ENCODE data around the gene GJA10. TPM values are rescaled to one million over a fixed set of nuclear protein-coding genes. Genes with fewer than 3 reads are reported as not detected.

GJA10 gene
- total and polyA plus RNA-seq, 4 donors, result not detected

- Histone ChIP-seq H3K4me1 (ENCODE audit: control insufficient read depth in 1 of 2, insufficient read depth in 2 of 2, low read length in 2 of 2) (no peaks in the 10 kb centered on the region), H3K36me3 (ENCODE audit: control insufficient read depth in 1 of 2, insufficient read depth in 2 of 2, low read length in 1 of 2) (no peaks in the 10 kb centered on the region), H3K27me3 (ENCODE audit: control insufficient read depth in 1 of 2, insufficient read depth in 2 of 2, low read length in 1 of 2) (no peaks in the 10 kb centered on the region), H3K4me3 (ENCODE audit: low read length in 2 of 2) (no peak overlapping the region), H3K9me3 (ENCODE audit: control insufficient read depth, low read length) (no peaks in the 10 kb centered on the region), H3K27ac (ENCODE audit: low read depth in 1 of 2, low read length in 2 of 2) (no peak overlapping the region)
- intact Hi-C loops (cut with DNase I), result no loop called here
- WGBS, 2 donors, result 91 to 94% methylated on average over 2 of the region's 2 CpGs
- DNase-seq, result no peak
- no peak for ATAC-seq (ENCODE audit: low FRiP score)
Observed at GRCh38 chr6:89925826-89926225, 31.6 kb downstream of the GJA10 start.

DNA sequence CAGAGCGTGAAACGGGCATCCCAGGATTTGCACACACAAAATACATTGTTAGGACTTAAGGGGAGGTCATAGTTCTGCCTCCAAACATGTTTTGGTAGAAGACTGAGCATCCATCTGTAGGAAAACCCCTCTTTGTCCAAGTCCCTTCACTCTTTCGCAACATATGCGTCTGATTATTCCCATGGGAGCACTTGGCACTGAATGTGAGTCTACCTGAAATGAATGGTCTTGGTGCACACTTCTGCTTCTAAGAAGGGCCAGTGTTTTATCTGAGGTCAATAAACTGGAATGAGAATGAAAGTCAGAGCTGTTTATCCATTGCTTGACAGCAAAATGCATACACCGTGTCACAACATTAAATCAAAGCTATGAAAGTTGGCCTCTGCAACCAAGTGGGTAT lies 33.0 kb downstream of the GJA10 start:
- Histone ChIP-seq H3K4me1 (ENCODE audit: control insufficient read depth in 1 of 2, insufficient read depth in 2 of 2, low read length in 2 of 2) (no peaks in the 10 kb centered on the region), H3K36me3 (ENCODE audit: control insufficient read depth in 1 of 2, insufficient read depth in 2 of 2, low read length in 1 of 2) (peaks cover 0 to 2% of the 10 kb centered on the region in 2 donors), H3K27me3 (ENCODE audit: control insufficient read depth in 1 of 2, insufficient read depth in 2 of 2, low read length in 1 of 2) (no peaks in the 10 kb centered on the region), H3K4me3 (ENCODE audit: low read length in 2 of 2) (no peak overlapping the region), H3K27ac (ENCODE audit: low read depth in 1 of 2, low read length in 2 of 2) (no peak overlapping the region), H3K9me3 (ENCODE audit: control insufficient read depth, low read length) (no peaks in the 10 kb centered on the region)
- DNase-seq, result no peak
- ATAC-seq (ENCODE audit: low FRiP score), result no peak
- intact Hi-C loops (cut with DNase I), result no loop called here
- WGBS, 2 donors, result 94 to 96% methylated on average over 5 of the region's 5 CpGs

GRCh38 chr6:89927791-89928550 lies 33.7 kb downstream of the GJA10 start:
- Histone ChIP-seq H3K27ac (ENCODE audit: low read depth in 1 of 2, low read length in 2 of 2) (no peak overlapping the region), H3K4me1 (ENCODE audit: control insufficient read depth in 1 of 2, insufficient read depth in 2 of 2, low read length in 2 of 2) (no peaks in the 10 kb centered on the region), H3K9me3 (ENCODE audit: control insufficient read depth, low read length) (no peaks in the 10 kb centered on the region), H3K27me3 (ENCODE audit: control insufficient read depth in 1 of 2, insufficient read depth in 2 of 2, low read length in 1 of 2) (no peaks in the 10 kb centered on the region), H3K4me3 (ENCODE audit: low read length in 2 of 2) (no peak overlapping the region), H3K36me3 (ENCODE audit: control insufficient read depth in 1 of 2, insufficient read depth in 2 of 2, low read length in 1 of 2) (peaks cover 0 to 2% of the 10 kb centered on the region in 2 donors)
- no peak for ATAC-seq (ENCODE audit: low FRiP score)
- DNase-seq, result no peak
- intact Hi-C loops (cut with DNase I), result no loop called here
- WGBS, 2 donors, result 77 to 78% methylated on average over 6 of the region's 6 CpGs

DNA sequence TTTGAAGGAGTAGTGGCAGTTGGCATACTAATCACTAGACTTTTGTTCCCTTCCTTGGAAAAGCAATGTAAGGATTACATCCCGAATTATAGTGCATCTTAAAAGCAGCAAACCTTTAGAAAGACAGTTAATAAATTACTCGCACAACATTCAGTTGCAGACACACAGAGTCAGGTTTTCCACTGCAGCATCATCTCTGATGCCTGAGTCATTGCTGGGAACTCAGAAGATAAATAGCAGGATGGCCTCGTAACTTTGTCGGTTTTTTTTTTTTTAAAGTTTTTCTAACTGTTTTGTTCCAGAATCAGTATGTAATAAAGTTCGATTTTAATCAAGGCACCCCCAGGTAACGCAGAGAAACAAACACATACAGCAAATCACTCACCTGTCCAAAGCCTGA lies 34.3 kb downstream of the GJA10 start:
- no peaks in the 10 kb centered on the region for H3K27me3 ChIP-seq (ENCODE audit: control insufficient read depth in 1 of 2, insufficient read depth in 2 of 2, low read length in 1 of 2)
- H3K4me1 ChIP-seq (ENCODE audit: control insufficient read depth in 1 of 2, insufficient read depth in 2 of 2, low read length in 2 of 2), result no peaks in the 10 kb centered on the region
- ATAC-seq (ENCODE audit: low FRiP score) (no peak), DNase-seq (no peak)
- no peak overlapping the region for H3K27ac ChIP-seq (ENCODE audit: low read depth in 1 of 2, low read length in 2 of 2)
- no peak overlapping the region for H3K4me3 ChIP-seq (ENCODE audit: low read length in 2 of 2)
- 88 to 90% methylated on average over 6 of the region's 6 CpGs for WGBS, 2 donors
- H3K9me3 ChIP-seq (ENCODE audit: control insufficient read depth, low read length), result no peaks in the 10 kb centered on the region
- intact Hi-C loops (cut with DNase I), result no loop called here
- H3K36me3 ChIP-seq (ENCODE audit: control insufficient read depth in 1 of 2, insufficient read depth in 2 of 2, low read length in 1 of 2), result peaks cover 0 to 2% of the 10 kb centered on the region in 2 donors

- H3K4me3 ChIP-seq (ENCODE audit: low read length in 2 of 2), result no peak overlapping the region
- peaks cover 0 to 2% of the 10 kb centered on the region in 2 donors for H3K36me3 ChIP-seq (ENCODE audit: control insufficient read depth in 1 of 2, insufficient read depth in 2 of 2, low read length in 1 of 2)
- WGBS, 2 donors, result 88 to 92% methylated on average over 5 of the region's 5 CpGs
- H3K27ac ChIP-seq (ENCODE audit: low read depth in 1 of 2, low read length in 2 of 2), result no peak overlapping the region
- no peaks in the 10 kb centered on the region for H3K27me3 ChIP-seq (ENCODE audit: control insufficient read depth in 1 of 2, insufficient read depth in 2 of 2, low read length in 1 of 2)
- no peaks in the 10 kb centered on the region for H3K4me1 ChIP-seq (ENCODE audit: control insufficient read depth in 1 of 2, insufficient read depth in 2 of 2, low read length in 2 of 2)
- ATAC-seq (ENCODE audit: low FRiP score) (no peak), DNase-seq (no peak)
- intact Hi-C loops (cut with DNase I), result no loop called here
- H3K9me3 ChIP-seq (ENCODE audit: control insufficient read depth, low read length), result no peaks in the 10 kb centered on the region
Observed at GRCh38 chr6:89930789-89931188, 36.5 kb downstream of the GJA10 start.

- no peak overlapping the region for H3K4me3 ChIP-seq (ENCODE audit: low read length in 2 of 2)
- DNase-seq (no peak), ATAC-seq (ENCODE audit: low FRiP score) (no peak)
- no peaks in the 10 kb centered on the region for H3K27me3 ChIP-seq (ENCODE audit: control insufficient read depth in 1 of 2, insufficient read depth in 2 of 2, low read length in 1 of 2)
- intact Hi-C loops (cut with DNase I), result no loop called here
- no peak overlapping the region for H3K27ac ChIP-seq (ENCODE audit: low read depth in 1 of 2, low read length in 2 of 2)
- no peaks in the 10 kb centered on the region for H3K4me1 ChIP-seq (ENCODE audit: control insufficient read depth in 1 of 2, insufficient read depth in 2 of 2, low read length in 2 of 2)
- H3K9me3 ChIP-seq (ENCODE audit: control insufficient read depth, low read length), result no peaks in the 10 kb centered on the region
- 86 to 89% methylated on average over 22 of the region's 22 CpGs for whole genome bisulfite sequencing, 2 donors
- peaks cover 0 to 2% of the 10 kb centered on the region in 2 donors for H3K36me3 ChIP-seq (ENCODE audit: control insufficient read depth in 1 of 2, insufficient read depth in 2 of 2, low read length in 1 of 2)
Observed at GRCh38 chr6:89932245-89932802, 38.1 kb downstream of the GJA10 start.

DNA sequence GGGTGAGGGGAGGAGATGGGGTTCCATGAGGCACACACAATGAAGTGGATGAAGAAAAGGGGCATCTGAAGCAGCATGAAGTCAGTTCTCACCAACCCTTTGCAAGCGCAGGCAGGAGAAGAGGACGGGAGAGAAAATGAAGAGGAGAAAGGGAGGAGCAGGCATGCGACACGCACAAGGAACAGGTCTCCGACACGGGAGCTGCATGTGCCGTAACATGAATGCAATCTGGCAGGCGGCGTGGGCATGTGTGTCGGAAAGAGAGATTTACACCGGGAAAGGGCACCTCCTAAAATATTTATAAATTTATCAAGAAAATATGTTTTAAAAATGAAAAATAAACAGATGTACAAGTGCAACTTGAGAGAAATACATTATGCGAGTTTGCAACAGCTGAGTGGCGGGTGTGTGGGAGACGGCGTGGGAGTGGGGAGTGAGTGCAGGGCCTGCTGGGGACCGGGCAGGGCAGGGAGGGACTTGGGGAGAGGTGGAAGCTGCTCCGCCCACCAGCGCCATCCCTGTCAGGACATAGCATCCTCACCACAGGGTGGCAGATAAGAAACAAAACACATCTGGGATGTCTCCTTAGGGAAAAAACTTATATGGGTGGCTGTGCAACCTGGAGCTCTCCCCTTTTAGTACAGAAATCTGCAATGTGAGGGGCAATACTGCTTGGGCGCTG lies 40.6 kb downstream of the GJA10 start:
- WGBS, 2 donors, result 91 to 93% methylated on average over 19 of the region's 19 CpGs
- no peaks in the 10 kb centered on the region for H3K9me3 ChIP-seq (ENCODE audit: control insufficient read depth, low read length)
- H3K4me3 ChIP-seq (ENCODE audit: low read length in 2 of 2), result no peak overlapping the region
- intact Hi-C loops (cut with DNase I), result no loop called here
- no peak for ATAC-seq (ENCODE audit: low FRiP score)
- H3K36me3 ChIP-seq (ENCODE audit: control insufficient read depth in 1 of 2, insufficient read depth in 2 of 2, low read length in 1 of 2), result peaks cover 0 to 2% of the 10 kb centered on the region in 2 donors
- no peaks in the 10 kb centered on the region for H3K27me3 ChIP-seq (ENCODE audit: control insufficient read depth in 1 of 2, insufficient read depth in 2 of 2, low read length in 1 of 2)
- no peak for DNase-seq
- H3K27ac ChIP-seq (ENCODE audit: low read depth in 1 of 2, low read length in 2 of 2), result no peak overlapping the region
- no peaks in the 10 kb centered on the region for H3K4me1 ChIP-seq (ENCODE audit: control insufficient read depth in 1 of 2, insufficient read depth in 2 of 2, low read length in 2 of 2)

GRCh38 chr6:89936177-89936576 lies 41.9 kb downstream of the GJA10 start:
- Histone ChIP-seq H3K27me3 (ENCODE audit: control insufficient read depth in 1 of 2, insufficient read depth in 2 of 2, low read length in 1 of 2) (no peaks in the 10 kb centered on the region), H3K36me3 (ENCODE audit: control insufficient read depth in 1 of 2, insufficient read depth in 2 of 2, low read length in 1 of 2) (peaks cover 0 to 2% of the 10 kb centered on the region in 2 donors), H3K9me3 (ENCODE audit: control insufficient read depth, low read length) (no peaks in the 10 kb centered on the region), H3K4me1 (ENCODE audit: control insufficient read depth in 1 of 2, insufficient read depth in 2 of 2, low read length in 2 of 2) (peaks cover 0 to 3% of the 10 kb centered on the region in 2 donors), H3K27ac (ENCODE audit: low read depth in 1 of 2, low read length in 2 of 2) (no peak overlapping the region), H3K4me3 (ENCODE audit: low read length in 2 of 2) (no peak overlapping the region)
- ATAC-seq (ENCODE audit: low FRiP score) (no peak), DNase-seq (no peak)
- intact Hi-C loops (cut with DNase I), result loop anchor here in 1 of 2 donors (2.0 kb wide), 1 partner anchor 545 kb away; no protein-coding TSS in a partner anchor
- WGBS, 2 donors, result 99 to 100% methylated on average over 1 of the region's 1 CpG

Data from aorta (tissue), 5 donors.